Measurements from ENCODE around the gene MACROD2. TPM values are rescaled to one million over a fixed set of nuclear protein-coding genes. Genes with fewer than 3 reads are reported as not detected.

Gene MACROD2
- total RNA-seq, 1 donor from 2014 or later, result 2.4 TPM

- Mint-ChIP-seq H3K9me3 (ENCODE audit: unreplicated experiment) (no peaks in the 10 kb centered on the region), H3K4me1 (ENCODE audit: low read depth, unreplicated experiment) (peaks cover 14% of the 10 kb centered on the region), H3K36me3 (ENCODE audit: low read depth, unreplicated experiment) (no peaks in the 10 kb centered on the region), H3K27me3 (ENCODE audit: low read depth, unreplicated experiment) (no peaks in the 10 kb centered on the region), H3K4me3 (ENCODE audit: unreplicated experiment) (no peak overlapping the region), H3K27ac (ENCODE audit: unreplicated experiment) (no peak overlapping the region)
- Histone ChIP-seq H3K9me3 (ENCODE audit: insufficient read depth, low read depth, low read length) (no peaks in the 10 kb centered on the region), H3K27ac (ENCODE audit: low read depth, low read length) (no peak overlapping the region), H3K4me3 (ENCODE audit: insufficient read depth, low read depth, low read length) (no peak overlapping the region), H3K4me2 (ENCODE audit: low read length) (no peak overlapping the region), H3K4me1 (ENCODE audit: insufficient read depth, low read length) (no peaks in the 10 kb centered on the region), H2AFZ (ENCODE audit: low read depth, low read length) (no peak overlapping the region), H3K27me3 (ENCODE audit: insufficient read depth, low read length) (no peaks in the 10 kb centered on the region), H3K36me3 (ENCODE audit: insufficient read depth, low read length) (no peaks in the 10 kb centered on the region), H3K9ac (ENCODE audit: low read length) (no peak overlapping the region), H4K20me1 (ENCODE audit: insufficient read depth, low read length) (no peaks in the 10 kb centered on the region), H3K79me2 (ENCODE audit: insufficient read depth, low read length) (no peaks in the 10 kb centered on the region)
- FAIRE-seq, result no peak
- no peak for DNase-seq (ENCODE audit: low read depth)
- no peak for TF ChIP-seq EZH2 (IDR thresholded peaks at IDR 0.05; ENCODE audit: insufficient read depth, low read length)
- TF ChIP-seq, protein P1, sequence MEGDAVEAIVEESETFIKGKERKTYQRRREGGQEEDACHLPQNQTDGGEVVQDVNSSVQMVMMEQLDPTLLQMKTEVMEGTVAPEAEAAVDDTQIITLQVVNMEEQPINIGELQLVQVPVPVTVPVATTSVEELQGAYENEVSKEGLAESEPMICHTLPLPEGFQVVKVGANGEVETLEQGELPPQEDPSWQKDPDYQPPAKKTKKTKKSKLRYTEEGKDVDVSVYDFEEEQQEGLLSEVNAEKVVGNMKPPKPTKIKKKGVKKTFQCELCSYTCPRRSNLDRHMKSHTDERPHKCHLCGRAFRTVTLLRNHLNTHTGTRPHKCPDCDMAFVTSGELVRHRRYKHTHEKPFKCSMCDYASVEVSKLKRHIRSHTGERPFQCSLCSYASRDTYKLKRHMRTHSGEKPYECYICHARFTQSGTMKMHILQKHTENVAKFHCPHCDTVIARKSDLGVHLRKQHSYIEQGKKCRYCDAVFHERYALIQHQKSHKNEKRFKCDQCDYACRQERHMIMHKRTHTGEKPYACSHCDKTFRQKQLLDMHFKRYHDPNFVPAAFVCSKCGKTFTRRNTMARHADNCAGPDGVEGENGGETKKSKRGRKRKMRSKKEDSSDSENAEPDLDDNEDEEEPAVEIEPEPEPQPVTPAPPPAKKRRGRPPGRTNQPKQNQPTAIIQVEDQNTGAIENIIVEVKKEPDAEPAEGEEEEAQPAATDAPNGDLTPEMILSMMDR (IDR thresholded peaks at IDR 0.05; ENCODE audit: insufficient read depth, low read depth, low read length), result no peak
Measured at GRCh38 chr20:14916360-14916920, 921.1 kb downstream of the MACROD2 start.

- FAIRE-seq, result no peak
- no peaks in the 10 kb centered on the region for H3K27me3 Mint-ChIP-seq (ENCODE audit: low read depth, unreplicated experiment)
Measured at GRCh38 chr20:14918281-14918680, 923.0 kb downstream of the MACROD2 start.

DNA sequence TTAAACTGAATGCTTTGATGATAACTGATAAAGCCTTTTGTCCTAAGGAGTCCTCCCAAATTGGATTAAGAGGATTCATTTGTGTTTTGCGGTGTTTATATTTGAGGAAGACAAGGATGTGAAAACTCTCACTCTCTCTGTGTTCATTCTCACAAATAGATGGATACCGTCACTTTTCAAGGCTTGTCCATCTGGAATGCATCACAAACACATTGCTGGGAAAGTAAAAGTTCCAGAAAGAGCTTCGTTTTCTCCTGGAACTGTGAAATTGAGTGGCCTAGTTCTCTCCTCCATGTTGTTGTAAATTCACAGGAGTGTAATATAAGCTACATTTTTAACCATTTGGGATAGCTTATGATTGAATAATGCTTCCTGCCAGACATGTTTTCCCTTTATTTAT, 923.7 kb downstream of the MACROD2 start:
- no peaks in the 10 kb centered on the region for H3K4me1 ChIP-seq (ENCODE audit: insufficient read depth, low read length)
- Mint-ChIP-seq H3K4me3 (ENCODE audit: unreplicated experiment) (no peak overlapping the region), H3K36me3 (ENCODE audit: low read depth, unreplicated experiment) (no peaks in the 10 kb centered on the region), H3K4me1 (ENCODE audit: low read depth, unreplicated experiment) (peaks cover 25% of the 10 kb centered on the region), H3K9me3 (ENCODE audit: unreplicated experiment) (no peaks in the 10 kb centered on the region), H3K27me3 (ENCODE audit: low read depth, unreplicated experiment) (no peaks in the 10 kb centered on the region), H3K27ac (ENCODE audit: unreplicated experiment) (no peak overlapping the region)
- H4K20me1 ChIP-seq (ENCODE audit: insufficient read depth, low read length), result no peaks in the 10 kb centered on the region
- TF ChIP-seq, protein P1 (IDR thresholded peaks at IDR 0.05; ENCODE audit: insufficient read depth, low read depth, low read length), result no peak
- TF ChIP-seq EZH2 (IDR thresholded peaks at IDR 0.05; ENCODE audit: insufficient read depth, low read length), result no peak
- no peak overlapping the region for H3K4me2 ChIP-seq (ENCODE audit: low read length)
- H3K27ac ChIP-seq (ENCODE audit: low read depth, low read length), result no peak overlapping the region
- H3K79me2 ChIP-seq (ENCODE audit: insufficient read depth, low read length), result no peaks in the 10 kb centered on the region
- no peaks in the 10 kb centered on the region for H3K27me3 ChIP-seq (ENCODE audit: insufficient read depth, low read length)
- no peak for DNase-seq (ENCODE audit: low read depth)
- H3K4me3 ChIP-seq (ENCODE audit: insufficient read depth, low read depth, low read length), result no peak overlapping the region
- H3K9me3 ChIP-seq (ENCODE audit: insufficient read depth, low read depth, low read length), result no peaks in the 10 kb centered on the region
- no peaks in the 10 kb centered on the region for H3K36me3 ChIP-seq (ENCODE audit: insufficient read depth, low read length)
- no peak for FAIRE-seq
- no peak overlapping the region for H3K9ac ChIP-seq (ENCODE audit: low read length)
- H2AFZ ChIP-seq (ENCODE audit: low read depth, low read length), result no peak overlapping the region

More at GRCh38 chr20:14918281-14918680, 923.0 kb downstream of the MACROD2 start:
- no peak overlapping the region for H3K4me2 ChIP-seq (ENCODE audit: low read length)
- H3K36me3 ChIP-seq (ENCODE audit: insufficient read depth, low read length), result no peaks in the 10 kb centered on the region
- H2AFZ ChIP-seq (ENCODE audit: low read depth, low read length), result no peak overlapping the region
- H3K4me3 Mint-ChIP-seq (ENCODE audit: unreplicated experiment), result no peak overlapping the region
- no peak for DNase-seq (ENCODE audit: low read depth)
- H3K9ac ChIP-seq (ENCODE audit: low read length), result no peak overlapping the region
- H3K4me1 ChIP-seq (ENCODE audit: insufficient read depth, low read length), result no peaks in the 10 kb centered on the region
- peaks cover 23% of the 10 kb centered on the region for H3K4me1 Mint-ChIP-seq (ENCODE audit: low read depth, unreplicated experiment)
- no peak overlapping the region for H3K27ac ChIP-seq (ENCODE audit: low read depth, low read length)
- no peaks in the 10 kb centered on the region for H3K27me3 ChIP-seq (ENCODE audit: insufficient read depth, low read length)
- TF ChIP-seq EZH2 (IDR thresholded peaks at IDR 0.05; ENCODE audit: insufficient read depth, low read length), result no peak
- TF ChIP-seq, protein P1 (IDR thresholded peaks at IDR 0.05; ENCODE audit: insufficient read depth, low read depth, low read length), result no peak
- H3K9me3 Mint-ChIP-seq (ENCODE audit: unreplicated experiment), result no peaks in the 10 kb centered on the region
- no peak overlapping the region for H3K4me3 ChIP-seq (ENCODE audit: insufficient read depth, low read depth, low read length)
- H3K27ac Mint-ChIP-seq (ENCODE audit: unreplicated experiment), result no peak overlapping the region
- no peaks in the 10 kb centered on the region for H3K9me3 ChIP-seq (ENCODE audit: insufficient read depth, low read depth, low read length)
- H3K36me3 Mint-ChIP-seq (ENCODE audit: low read depth, unreplicated experiment), result no peaks in the 10 kb centered on the region
- H3K79me2 ChIP-seq (ENCODE audit: insufficient read depth, low read length), result no peaks in the 10 kb centered on the region
- no peaks in the 10 kb centered on the region for H4K20me1 ChIP-seq (ENCODE audit: insufficient read depth, low read length)
